HEK293 (cell line): ENCODE results near the gene MAD2L2.

Experiments
- CTCF ChIA-PET: fragments of 350-600 bp; formaldehyde crosslinking; extraction: SDS; loops from one replicate; lab custom pipeline; 2021; ENCODE audit warnings: antibody characterized with exemption; lab: Yijun Ruan, JAX
- POLR2A ChIA-PET: fragments of 300-600 bp; formaldehyde crosslinking; extraction: SDS; loops from one replicate; lab custom pipeline; 2020; ENCODE audit warnings: antibody characterized with exemption, inconsistent platforms; lab: Yijun Ruan, JAX
- H3K27ac ChIP-seq: fragments of 200-500 bp; sonication (Bioruptor generic); 2 replicates; pipeline ENCODE4 v1.5.1; 2014; ENCODE audit warnings: low read depth, low read length, control low read depth, inconsistent platforms; ENCODE audit errors: extremely low read depth
- H3K36me3 ChIP-seq, 2 experiments: fragments of 200-500 bp in 1 of 2; sonication (Bioruptor generic) in 1 of 2; 1 replicate in 1 of 2; 2 replicates in 1 of 2; pipeline ENCODE4 v1.5.1; 2014 to 2017; ENCODE audit warnings: inconsistent platforms in 2 of 2, low read length in 2 of 2; ENCODE audit not compliant: control insufficient read depth in 2 of 2, insufficient read depth in 1 of 2
- H3K4me1 ChIP-seq: fragments of 200-500 bp; sonication (Bioruptor generic); 2 replicates; pipeline ENCODE4 v1.5.1; 2014; ENCODE audit warnings: mild to moderate bottlenecking, low read length, inconsistent platforms; ENCODE audit not compliant: control insufficient read depth, insufficient read depth
- H3K4me3 ChIP-seq: 2 replicates; pipeline ENCODE4 v1.5.1; 2011; ENCODE audit warnings: low read depth, mild to moderate bottlenecking, control low read depth, low read length, moderate library complexity
- H3K9me3 ChIP-seq: fragments of 200-500 bp; sonication (Bioruptor generic); 2 replicates; pipeline ENCODE4 v1.5.1; 2014; ENCODE audit warnings: low read depth, low read length, inconsistent platforms; ENCODE audit not compliant: control insufficient read depth, insufficient read depth
- GLI2 ChIP-seq: fragments of 450-650 bp; formaldehyde crosslinking; IDR thresholded peaks from 2 replicates; pipeline ENCODE4; 2017; ENCODE audit warnings: missing biosample characterization, missing genetic modification characterization, low read depth, borderline replicate concordance
- IKZF3 ChIP-seq: fragments of 450-650 bp; IDR thresholded peaks from 2 replicates; pipeline ENCODE4 v1.5.0; 2018; ENCODE audit warnings: missing biosample characterization, mild to moderate bottlenecking, missing genetic modification characterization, moderate library complexity
- KLF8 ChIP-seq: fragments of 450-650 bp; formaldehyde crosslinking; IDR thresholded peaks from 2 replicates; pipeline ENCODE4 v1.5.1; 2016; ENCODE audit warnings: missing biosample characterization, missing genetic modification characterization
- PRDM2 ChIP-seq: fragments of 450-650 bp; formaldehyde crosslinking; IDR thresholded peaks from 2 replicates; pipeline ENCODE4 v1.5.1; 2016; ENCODE audit warnings: missing biosample characterization, missing genetic modification characterization, borderline replicate concordance
- PRDM6 ChIP-seq: fragments of 450-650 bp; formaldehyde crosslinking; IDR thresholded peaks from 2 replicates; pipeline ENCODE4 v1.5.1; 2017; ENCODE audit warnings: missing biosample characterization, missing genetic modification characterization
- REST ChIP-seq: fragments of 450-650 bp; formaldehyde crosslinking; IDR thresholded peaks from 2 replicates; pipeline ENCODE4 v1.5.1; 2016; ENCODE audit warnings: missing biosample characterization, missing genetic modification characterization
- YY1 ChIP-seq: fragments of 450-650 bp; formaldehyde crosslinking; IDR thresholded peaks from 2 replicates; pipeline ENCODE4 v1.5.1; 2018; ENCODE audit warnings: missing biosample characterization, missing genetic modification characterization
- ZBTB49 ChIP-seq: fragments of 450-650 bp; formaldehyde crosslinking; IDR thresholded peaks from 2 replicates; pipeline ENCODE4 v1.5.1; 2016; ENCODE audit warnings: missing biosample characterization, missing genetic modification characterization, low read depth
- ZFP37 ChIP-seq: fragments of 450-650 bp; formaldehyde crosslinking; IDR thresholded peaks from 2 replicates; pipeline ENCODE4 v1.5.1; 2016; ENCODE audit warnings: missing biosample characterization, missing genetic modification characterization
- ZNF280D ChIP-seq: fragments of 450-650 bp; formaldehyde crosslinking; IDR thresholded peaks from 2 replicates; pipeline ENCODE4 v1.5.1; 2016; ENCODE audit warnings: missing biosample characterization, missing genetic modification characterization
- ZNF391 ChIP-seq: fragments of 450-650 bp; formaldehyde crosslinking; IDR thresholded peaks from 2 replicates; pipeline ENCODE4 v1.5.1; 2016; ENCODE audit warnings: low read depth, missing biosample characterization, missing genetic modification characterization, borderline replicate concordance
- ZNF600 ChIP-seq: fragments of 450-650 bp; formaldehyde crosslinking; IDR thresholded peaks from 2 replicates; pipeline ENCODE4 v1.5.1; 2016; ENCODE audit warnings: missing biosample characterization, missing genetic modification characterization
- ZNF792 ChIP-seq: fragments of 450-650 bp; formaldehyde crosslinking; IDR thresholded peaks from 2 replicates; pipeline ENCODE4 v1.5.1; 2016; ENCODE audit warnings: missing biosample characterization, missing genetic modification characterization
- ZXDB ChIP-seq: fragments of 450-650 bp; formaldehyde crosslinking; IDR thresholded peaks from 2 replicates; pipeline ENCODE4 v1.5.1; 2016; ENCODE audit warnings: missing biosample characterization, missing genetic modification characterization

The MAD2L2 gene

GRCh38 chr1:11713095-11713494, 32.1 kb upstream of the MAD2L2 start (continued):
- TF ChIP-seq ZBTB49 (tag by site-specific recombination): no peak

- TF ChIP-seq IKZF3 (tag by site-specific recombination) (no peak), GLI2 (tag by site-specific recombination) (no peak), ZFP37 (tag by site-specific recombination) (no peak)
- peaks cover 3% of the 10 kb centered on the region; the same call in 1 of the 2 replicates for H3K4me1 ChIP-seq
- H3K4me3 ChIP-seq: no peak overlapping the region
- CTCF ChIA-PET: interaction anchor here (0.6 to 3.2 kb wide), 3 partner anchors 18 to 62 kb away, joined by 3 to 19 read pairs (median 3); partner anchors contain the start of gene FBXO6
- POLR2A ChIA-PET: no interaction called here
- H3K9me3 ChIP-seq: no peaks in the 10 kb centered on the region
- H3K36me3 ChIP-seq: no peaks in the 10 kb centered on the region
- no peak overlapping the region for H3K27ac ChIP-seq
Measured at GRCh38 chr1:11712285-11712684, 31.3 kb upstream of the MAD2L2 start.

- CTCF ChIA-PET: interaction anchor here (0.6 to 3.2 kb wide), 12 partner anchors 8 to 675 kb away, joined by 3 to 19 read pairs (median 6); partner anchors contain the start of gene FBXO6
Measured at GRCh38 chr1:11711490-11711889, 30.5 kb upstream of the MAD2L2 start.

More at GRCh38 chr1:11711490-11711889, 30.5 kb upstream of the MAD2L2 start:
- Histone ChIP-seq H3K4me3 (no peak overlapping the region), H3K36me3 (no peaks in the 10 kb centered on the region), H3K27ac (no peak overlapping the region), H3K4me1 (peaks cover 4% of the 10 kb centered on the region; the same call in 1 of the 2 replicates), H3K9me3 (no peaks in the 10 kb centered on the region)
- POLR2A ChIA-PET: no interaction called here
- no peak for TF ChIP-seq KLF8
- TF ChIP-seq YY1 (tag by site-specific recombination): no peak
- no peak for TF ChIP-seq PRDM6
- TF ChIP-seq ZNF280D: no peak
- no peak for TF ChIP-seq ZNF391 (tag by site-specific recombination)
- TF ChIP-seq PRDM2 (tag by site-specific recombination): no peak
- no peak for TF ChIP-seq ZNF792 (tag by site-specific recombination)
- no peak for TF ChIP-seq REST (tag by site-specific recombination)
- TF ChIP-seq ZNF600 (tag by site-specific recombination): no peak
- no peak for TF ChIP-seq ZXDB (tag by site-specific recombination)
